Ishikawa (cell line): ENCODE results near the gene KPNA5.

ENCODE experiments used
- CEBPB ChIP-seq: IDR thresholded peaks from 2 replicates; pipeline ENCODE4 v1.6.1; 2012
- CREB1 ChIP-seq: IDR thresholded peaks from 2 replicates; pipeline ENCODE4 v1.6.1; 2012; ENCODE audit warnings: low read depth
- EGR1 ChIP-seq: IDR thresholded peaks from 2 replicates; pipeline ENCODE4 v1.6.1; 2012
- EP300 ChIP-seq: IDR thresholded peaks from 2 replicates; pipeline ENCODE4 v1.6.1; 2012; ENCODE audit warnings: borderline replicate concordance
- FOXM1 ChIP-seq: IDR thresholded peaks from 2 replicates; pipeline ENCODE4 v1.6.1; 2012; ENCODE audit warnings: low read depth, borderline replicate concordance
- MAX ChIP-seq: IDR thresholded peaks from 2 replicates; pipeline ENCODE4 v1.6.1; 2012
- NFIC ChIP-seq: IDR thresholded peaks from 2 replicates; pipeline ENCODE4 v1.6.1; 2012
- RAD21 ChIP-seq: IDR thresholded peaks from 2 replicates; pipeline ENCODE4 v1.6.1; 2012; ENCODE audit warnings: low read depth
- REST ChIP-seq: IDR thresholded peaks from 2 replicates; pipeline ENCODE4 v1.6.1; 2012; ENCODE audit warnings: low read depth, mild to moderate bottlenecking
- TAF1 ChIP-seq: IDR thresholded peaks from 2 replicates; pipeline ENCODE4 v1.6.1; 2012; ENCODE audit warnings: low read depth, mild to moderate bottlenecking
- TCF12 ChIP-seq: IDR thresholded peaks from 2 replicates; pipeline ENCODE4 v1.6.1; 2012; ENCODE audit warnings: low read depth
- TEAD4 ChIP-seq: IDR thresholded peaks from 2 replicates; pipeline ENCODE4 v1.6.1; 2012
- USF1 ChIP-seq: IDR thresholded peaks from 2 replicates; pipeline ENCODE4 v1.6.1; 2012
- YY1 ChIP-seq: IDR thresholded peaks from 2 replicates; pipeline ENCODE4 v1.6.1; 2012; ENCODE audit warnings: low read depth
- ZBTB7A ChIP-seq: IDR thresholded peaks from 2 replicates; pipeline ENCODE4 v1.6.1; 2012; ENCODE audit warnings: low read depth

The KPNA5 gene

GRCh38 chr6:116651916-116652315 is 29.1 kb upstream of the KPNA5 start:
- no peak for TF ChIP-seq EGR1
- TF ChIP-seq TEAD4 = no peak
- no peak for TF ChIP-seq USF1
- no peak for TF ChIP-seq RAD21
- no peak for TF ChIP-seq CREB1
- no peak for TF ChIP-seq MAX
- no peak for TF ChIP-seq YY1
- no peak for TF ChIP-seq TAF1
- TF ChIP-seq ZBTB7A = no peak
- TF ChIP-seq CEBPB = no peak
- TF ChIP-seq TCF12 = no peak
- no peak for TF ChIP-seq FOXM1
- no peak for TF ChIP-seq EP300
- no peak for TF ChIP-seq NFIC
- no peak for TF ChIP-seq REST

- TF ChIP-seq CREB1 (no peak), USF1 (no peak), ZBTB7A (no peak), TCF12 (no peak)
Observed at GRCh38 chr6:116661594-116661993, 19.4 kb upstream of the KPNA5 start.

- TF ChIP-seq TEAD4 (no peak), MAX (no peak), FOXM1 (no peak), REST (no peak), EGR1 (no peak), YY1 (no peak), ZBTB7A (no peak), USF1 (no peak), RAD21 (no peak)
Observed at GRCh38 chr6:116662202-116662601, 18.8 kb upstream of the KPNA5 start.

- no peak for TF ChIP-seq EP300
- TF ChIP-seq YY1 = no peak
- TF ChIP-seq NFIC = no peak
- TF ChIP-seq TAF1 = no peak
- no peak for TF ChIP-seq TEAD4
- no peak for TF ChIP-seq MAX
- TF ChIP-seq ZBTB7A = no peak
- TF ChIP-seq CEBPB = no peak
- TF ChIP-seq TCF12 = no peak
- no peak for TF ChIP-seq RAD21
- TF ChIP-seq CREB1 = no peak
- no peak for TF ChIP-seq EGR1
Observed at GRCh38 chr6:116663308-116663707, 17.7 kb upstream of the KPNA5 start.

- TF ChIP-seq USF1 (no peak), ZBTB7A (no peak), CREB1 (no peak), REST (no peak), YY1 (no peak)
Observed at GRCh38 chr6:116665464-116665863, 15.5 kb upstream of the KPNA5 start.
